Neuronal stem cell (in vitro differentiated cells): ENCODE results near the gene HPCAL1.

Experiments used
- DNase-seq: peaks from one replicate; pipeline ENCODE4 v3.0.0-alpha.2; 2013; ENCODE audit warnings: low spot score
- H2AFZ ChIP-seq: one replicate; pipeline ENCODE4 v1.6.1; 2013; ENCODE audit warnings: mild to moderate bottlenecking, low read length, inconsistent platforms
- H2AK5ac ChIP-seq: 2 replicates; pipeline ENCODE4 v1.6.1; 2013; ENCODE audit warnings: low read depth, mild to moderate bottlenecking, inconsistent platforms, low read length, moderate library complexity, mixed read lengths
- H2BK120ac ChIP-seq: 2 replicates; pipeline ENCODE4 v1.6.1; 2013; ENCODE audit warnings: low read depth, mild to moderate bottlenecking, inconsistent platforms, low read length, moderate library complexity, mixed read lengths
- H2BK12ac ChIP-seq: one replicate; pipeline ENCODE4 v1.6.1; 2013; ENCODE audit warnings: low read length, inconsistent platforms
- H2BK15ac ChIP-seq: 2 replicates; pipeline ENCODE4 v1.6.1; 2013; ENCODE audit warnings: mild to moderate bottlenecking, low read length, inconsistent platforms, mixed read lengths
- H2BK5ac ChIP-seq: one replicate; pipeline ENCODE4 v1.6.1; 2013; ENCODE audit warnings: inconsistent platforms, mild to moderate bottlenecking, low read length, moderate library complexity
- H3K14ac ChIP-seq: one replicate; pipeline ENCODE4 v1.6.1; 2013; ENCODE audit warnings: low read length, inconsistent platforms
- H3K18ac ChIP-seq: 2 replicates; pipeline ENCODE4 v1.6.1; 2013; ENCODE audit warnings: low read length, inconsistent platforms
- H3K23ac ChIP-seq: 2 replicates; pipeline ENCODE4 v1.6.1; 2013; ENCODE audit warnings: low read depth, mild to moderate bottlenecking, mixed read lengths, low read length, inconsistent platforms; ENCODE audit not compliant: poor library complexity
- H3K27ac ChIP-seq: replicated peaks from 3 replicates; pipeline ENCODE4 v1.5.1; 2013; ENCODE audit warnings: low read length, inconsistent platforms
- H3K27me3 ChIP-seq, 3 experiments: 2 replicates each; pipeline ENCODE4 v1.6.1; 2013; ENCODE audit warnings: low read length in 3 of 3, mild to moderate bottlenecking in 2 of 3, inconsistent platforms in 1 of 3, low read depth in 1 of 3, mixed read lengths in 1 of 3, moderate library complexity in 1 of 3; ENCODE audit not compliant: control insufficient read depth in 3 of 3, insufficient read depth in 3 of 3
- H3K36me3 ChIP-seq, 2 donors: replicated peaks in 1 of 2; 2 replicates each; pipeline ENCODE4 v1.6.1; 2013; ENCODE audit warnings: low read length in 2 of 2; ENCODE audit not compliant: control insufficient read depth in 2 of 2, insufficient read depth in 2 of 2
- H3K4ac ChIP-seq: 2 replicates; pipeline ENCODE4 v1.6.1; 2013; ENCODE audit warnings: inconsistent platforms, mild to moderate bottlenecking, low read length, moderate library complexity
- H3K4me1 ChIP-seq, 2 donors: 1 replicate in 1 of 2; 2 replicates in 1 of 2; pipeline ENCODE4 v1.6.1; 2013; ENCODE audit warnings: low read length in 2 of 2, low read depth in 1 of 2; ENCODE audit not compliant: control insufficient read depth in 2 of 2, insufficient read depth in 1 of 2
- H3K4me2 ChIP-seq: one replicate; pipeline ENCODE4 v1.6.1; 2013; ENCODE audit warnings: mild to moderate bottlenecking, low read length, inconsistent platforms; ENCODE audit not compliant: insufficient read depth, poor library complexity, severe bottlenecking
- H3K4me3 ChIP-seq, 2 donors: 2 replicates each; pipeline ENCODE4 v1.5.1; 2013; ENCODE audit warnings: low read length in 2 of 2, mild to moderate bottlenecking in 2 of 2, inconsistent platforms in 1 of 2, moderate library complexity in 1 of 2
- H3K79me1 ChIP-seq: one replicate; pipeline ENCODE4 v1.6.1; 2013; ENCODE audit warnings: low read depth, mild to moderate bottlenecking, inconsistent platforms, low read length, moderate library complexity
- H3K9ac ChIP-seq: one replicate; pipeline ENCODE4 v1.6.1; 2013; ENCODE audit warnings: mild to moderate bottlenecking, low read depth, low read length, inconsistent platforms; ENCODE audit not compliant: poor library complexity
- H3K9me3 ChIP-seq, 2 donors: replicated peaks in 1 of 2; 2 replicates each; pipeline versions ENCODE3 to v1.6.1; 2013; ENCODE audit warnings: low read length in 2 of 2, mild to moderate bottlenecking in 2 of 2, inconsistent platforms in 1 of 2, low read depth in 1 of 2, mixed read lengths in 1 of 2, moderate library complexity in 1 of 2; ENCODE audit not compliant: control insufficient read depth in 2 of 2, insufficient read depth in 1 of 2
- H4K8ac ChIP-seq: one replicate; pipeline ENCODE4 v1.6.1; 2013; ENCODE audit warnings: low read depth, mild to moderate bottlenecking, inconsistent platforms, low read length, moderate library complexity
- H4K91ac ChIP-seq: one replicate; pipeline ENCODE4 v1.6.1; 2013; ENCODE audit warnings: low read length, low read depth, mild to moderate bottlenecking, inconsistent platforms; ENCODE audit not compliant: poor library complexity
- whole genome bisulfite sequencing, 2 donors: extraction: QIAGEN DNeasy Blood & Tissue Kit; methylation state at CpG; one replicate each; pipeline ENCODE4 v1.1.7; 2013; ENCODE audit warnings: missing lambda C conversion rate in 2 of 2, mixed read lengths in 1 of 2; ENCODE audit not compliant: insufficient read length in 2 of 2, insufficient replicate concordance in 1 of 2; ENCODE audit errors: extremely low coverage in 2 of 2; 5-methylcytosine and 5-hydroxymethylcytosine counted together

The HPCAL1 gene

DNA sequence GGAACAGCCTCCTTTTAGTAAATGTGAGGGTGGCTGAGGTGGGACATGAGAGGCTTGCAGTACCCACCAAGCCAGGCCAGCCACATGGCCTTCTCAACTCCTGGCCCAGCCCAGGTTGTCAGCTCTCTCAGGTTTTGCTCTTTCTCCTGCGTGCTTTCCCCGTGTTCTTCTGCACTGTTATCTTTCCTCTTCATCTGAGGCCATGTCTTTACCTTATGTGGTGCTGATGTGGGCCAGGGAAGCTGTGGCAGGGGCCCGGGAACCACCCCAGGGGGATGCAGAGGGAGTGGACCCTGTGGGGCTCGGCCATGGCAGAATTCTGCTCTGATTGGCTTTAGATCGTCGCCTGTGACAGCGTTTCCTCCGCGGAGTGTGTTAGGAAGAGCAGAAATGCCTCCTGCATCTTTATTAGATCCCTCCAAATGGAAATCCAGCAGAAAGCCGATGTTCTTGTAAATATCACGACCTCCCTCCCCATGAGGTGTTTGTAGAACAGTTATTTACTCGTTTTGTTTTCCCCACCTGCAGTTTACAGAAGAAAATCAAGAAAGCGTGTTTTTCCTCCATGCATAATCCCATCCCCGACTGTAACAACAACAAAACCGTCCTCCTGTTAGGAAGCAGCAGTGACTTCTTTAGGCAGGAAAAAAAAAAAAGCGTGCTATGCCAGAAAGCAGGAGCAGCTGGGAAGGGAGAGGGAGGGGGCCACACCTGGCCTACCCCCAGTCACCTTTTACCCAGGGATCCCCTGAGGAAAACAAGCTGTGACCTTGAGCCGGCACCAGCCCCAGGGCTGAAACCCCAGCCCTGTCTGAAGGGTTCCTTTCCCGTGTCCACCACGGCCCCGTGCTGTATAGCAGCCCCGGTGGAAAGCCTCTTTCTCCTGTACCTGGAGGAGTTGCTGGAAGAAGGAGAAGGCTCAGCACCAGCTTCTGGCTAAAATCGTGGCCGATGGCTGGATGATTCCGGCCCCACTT is 54.8 kb downstream of the HPCAL1 start:
- peaks cover 2 to 10% of the 10 kb centered on the region in 2 donors for H3K4me1 ChIP-seq
- no peak overlapping the region for H2BK15ac ChIP-seq
- H2BK5ac ChIP-seq = no peak overlapping the region
- H3K23ac ChIP-seq = no peak overlapping the region
- H3K4ac ChIP-seq = no peak overlapping the region
- no peak overlapping the region for H4K8ac ChIP-seq
- no peak overlapping the region for H2AFZ ChIP-seq
- no peaks in the 10 kb centered on the region for H3K36me3 ChIP-seq
- H3K79me1 ChIP-seq = no peaks in the 10 kb centered on the region
- H2AK5ac ChIP-seq = no peak overlapping the region
- no peak overlapping the region for H3K27ac ChIP-seq
- H3K4me3 ChIP-seq = no peak overlapping the region
- no peaks in the 10 kb centered on the region for H3K9me3 ChIP-seq
- H2BK120ac ChIP-seq = no peak overlapping the region
- no peak overlapping the region for H3K9ac ChIP-seq
- WGBS, 2 donors = no CpG with 5 or more reads among the region's 24 CpGs
- H3K14ac ChIP-seq = no peak overlapping the region
- H3K18ac ChIP-seq = no peak overlapping the region
- H2BK12ac ChIP-seq = no peak overlapping the region
- H4K91ac ChIP-seq = no peak overlapping the region
- DNase-seq = no peak
- H3K27me3 ChIP-seq = no peaks in the 10 kb centered on the region
- H3K4me2 ChIP-seq = no peak overlapping the region

DNA sequence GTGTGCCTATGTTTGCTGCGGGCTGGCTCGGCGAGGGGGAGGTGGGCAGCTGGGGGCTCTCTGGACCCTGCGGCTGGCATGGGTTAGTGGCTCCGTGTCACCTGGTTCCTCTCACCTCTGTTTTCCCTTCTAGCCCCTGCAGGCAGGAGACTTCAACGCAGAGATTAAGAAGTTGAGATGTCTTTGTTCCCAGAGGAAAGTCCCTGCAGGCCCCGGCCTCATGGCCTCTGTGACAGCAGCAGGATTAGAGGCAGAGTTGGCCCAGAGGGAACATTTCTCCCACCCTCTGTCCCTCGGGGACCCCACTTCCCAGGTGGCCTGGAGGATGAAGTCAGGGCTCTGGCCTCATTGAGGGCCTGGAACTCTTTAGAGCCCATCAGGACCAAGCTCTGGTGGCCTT is 56.5 kb downstream of the HPCAL1 start:
- peaks cover 2 to 14% of the 10 kb centered on the region in 2 donors for H3K4me1 ChIP-seq
- peak overlapping the region; percentile 82 for H2BK120ac ChIP-seq
- H3K4ac ChIP-seq = peak overlapping the region; percentile 60
- no peaks in the 10 kb centered on the region for H3K79me1 ChIP-seq
- no peaks in the 10 kb centered on the region for H3K27me3 ChIP-seq
- no peaks in the 10 kb centered on the region for H3K9me3 ChIP-seq
- WGBS, 2 donors = no CpG with 5 or more reads among the region's 8 CpGs
- H2AFZ ChIP-seq = no peak overlapping the region
- no peak overlapping the region for H3K4me3 ChIP-seq
- H3K27ac ChIP-seq = no peak overlapping the region
- H3K14ac ChIP-seq = no peak overlapping the region
- H2BK15ac ChIP-seq = peak overlapping the region; percentile 53
- no peaks in the 10 kb centered on the region for H3K36me3 ChIP-seq
- peak overlapping the region; percentile 76 for H2BK12ac ChIP-seq
- H3K23ac ChIP-seq = peak overlapping the region; percentile 46
- H4K91ac ChIP-seq = no peak overlapping the region
- no peak overlapping the region for H4K8ac ChIP-seq
- H3K9ac ChIP-seq = no peak overlapping the region
- no peak overlapping the region for H3K4me2 ChIP-seq
- no peak overlapping the region for H2BK5ac ChIP-seq
- DNase-seq = no peak
- H2AK5ac ChIP-seq = peak overlapping the region; percentile 43
- H3K18ac ChIP-seq = peak overlapping the region; percentile 82

DNA sequence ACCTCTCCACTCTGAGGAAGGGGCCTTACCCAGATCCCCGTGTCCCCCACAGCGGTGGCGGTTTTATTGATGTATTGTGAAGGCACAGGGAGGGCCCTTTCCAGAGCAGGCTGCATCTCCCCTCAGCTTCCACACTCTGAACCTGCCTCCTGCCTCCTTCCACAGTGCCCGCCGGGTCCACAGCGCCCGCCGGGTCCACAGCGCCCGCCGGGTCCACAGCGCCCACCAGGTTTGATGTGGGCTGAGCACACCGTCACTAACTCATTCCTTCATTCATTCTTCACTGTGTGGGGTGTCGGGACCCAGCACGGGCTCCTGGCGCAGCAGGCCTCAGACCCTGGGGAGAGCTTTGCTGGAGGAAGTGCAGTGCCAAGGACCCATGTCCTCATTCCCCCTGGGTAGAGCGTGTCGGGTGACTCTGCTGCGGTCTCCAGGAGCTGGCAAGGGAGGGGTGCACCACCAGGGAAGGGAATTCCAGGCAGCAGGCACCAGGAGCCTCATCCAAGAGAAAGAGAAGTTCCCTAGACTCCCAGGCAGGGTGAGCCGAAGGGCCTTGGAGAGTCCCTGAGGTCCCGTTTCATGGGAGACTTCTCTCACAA is 57.1 kb downstream of the HPCAL1 start:
- peak overlapping the region; percentile 79 for H3K18ac ChIP-seq
- no peak overlapping the region for H4K8ac ChIP-seq

GRCh38 chr2:10360460-10360849 is 57.8 kb downstream of the HPCAL1 start:
- Histone ChIP-seq H2BK120ac (no peak overlapping the region), H3K4me1 (peaks cover 2 to 14% of the 10 kb centered on the region in 2 donors), H4K91ac (peak overlapping the region; percentile 99), H3K4me3 (no peak overlapping the region), H2BK12ac (peak overlapping the region; percentile 93), H2AK5ac (peak overlapping the region; percentile 49), H4K8ac (no peak overlapping the region), H2BK15ac (peak overlapping the region; percentile 72), H3K18ac (no peak overlapping the region), H3K79me1 (no peaks in the 10 kb centered on the region), H3K9me3 (no peaks in the 10 kb centered on the region), H3K4ac (no peak overlapping the region), H3K36me3 (no peaks in the 10 kb centered on the region), H2AFZ (no peak overlapping the region), H3K27ac (peak overlapping the region; percentile 43), H3K14ac (no peak overlapping the region), H2BK5ac (no peak overlapping the region), H3K9ac (no peak overlapping the region), H3K27me3 (no peaks in the 10 kb centered on the region), H3K23ac (no peak overlapping the region), H3K4me2 (no peak overlapping the region)
- no peak for DNase-seq
- WGBS, 2 donors = no CpG with 5 or more reads among the region's 8 CpGs

More for the DNA sequence above, 57.1 kb downstream of the HPCAL1 start:
- H3K4ac ChIP-seq = peak overlapping the region; percentile 60
- H2AFZ ChIP-seq = no peak overlapping the region
- H2BK5ac ChIP-seq = no peak overlapping the region
- H3K79me1 ChIP-seq = no peaks in the 10 kb centered on the region
- DNase-seq = no peak
- H3K23ac ChIP-seq = peak overlapping the region; percentile 46
- H3K4me3 ChIP-seq = no peak overlapping the region
- no peaks in the 10 kb centered on the region for H3K27me3 ChIP-seq
- no peak overlapping the region for H4K91ac ChIP-seq
- peak overlapping the region; percentile 43 for H2AK5ac ChIP-seq
- H3K14ac ChIP-seq = no peak overlapping the region
- peaks cover 2 to 14% of the 10 kb centered on the region in 2 donors for H3K4me1 ChIP-seq
- peak overlapping the region; percentile 44 for H2BK120ac ChIP-seq
- WGBS, 2 donors = no CpG with 5 or more reads among the region's 21 CpGs
- peak overlapping the region; percentile 53 for H2BK15ac ChIP-seq
- peak overlapping the region; percentile 76 for H2BK12ac ChIP-seq
- H3K27ac ChIP-seq = no peak overlapping the region
- H3K9me3 ChIP-seq = no peaks in the 10 kb centered on the region
- H3K4me2 ChIP-seq = no peak overlapping the region
- H3K36me3 ChIP-seq = no peaks in the 10 kb centered on the region
- no peak overlapping the region for H3K9ac ChIP-seq
